Activated T-cell treated with anti-CD3 and anti-CD28 coated beads, Interleukin-2, amount 50 U/mL, for 1 hour (primary cell): Measurements from ENCODE around the gene SYNPR.
"Not testable (repeated sequence)": the region's sequence is repeated elsewhere in the genome, so short reads cannot be mapped to it uniquely, and the experiment has no call there.

Experiments used
- DNase-seq: peaks from one replicate; pipeline ENCODE4 v3.0.0-alpha.2; 2020

The SYNPR gene

DNA sequence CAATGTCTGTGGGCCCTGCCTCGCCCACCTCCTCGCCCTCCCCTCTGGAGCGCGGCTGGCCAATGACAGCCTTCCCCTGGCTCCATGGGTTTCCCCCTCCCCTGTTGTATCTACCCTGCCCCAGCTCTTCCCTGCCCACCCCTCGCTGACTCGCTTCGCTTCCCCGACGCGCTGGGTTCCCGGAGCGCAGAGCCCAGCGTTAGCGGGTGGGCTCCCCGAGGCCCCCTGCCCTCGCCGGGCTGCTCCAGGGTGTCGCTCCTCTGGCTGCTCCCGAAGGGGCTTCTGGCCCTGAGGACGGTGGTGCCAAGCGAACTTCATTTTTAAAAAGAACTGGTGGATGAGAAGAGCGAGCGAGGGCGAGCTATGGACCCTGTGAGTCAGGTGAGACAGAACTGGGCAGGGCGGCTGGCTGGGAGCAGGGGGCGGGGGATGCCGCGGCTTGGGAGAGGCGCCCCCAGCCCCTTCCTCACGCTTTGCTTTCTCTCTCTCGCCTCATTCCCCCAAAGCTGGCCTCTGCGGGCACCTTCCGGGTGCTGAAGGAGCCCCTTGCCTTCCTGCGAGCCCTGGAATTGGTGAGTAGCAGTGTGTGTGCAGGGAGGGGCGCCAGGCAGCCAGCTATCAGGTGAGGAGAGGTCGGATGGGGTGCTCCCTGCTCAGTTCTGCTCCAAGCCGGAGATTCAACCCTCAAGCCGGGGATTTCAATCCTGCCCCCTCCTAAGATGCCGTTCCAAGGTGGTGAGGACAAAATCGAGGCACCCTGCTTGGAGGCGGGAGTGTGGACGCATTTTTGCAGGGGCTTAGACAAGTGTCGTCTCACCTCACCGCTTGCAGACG lies at the start of gene SYNPR:
SYNPR (plus strand) TSS at position 138 of the 834 bp plus-strand sequence.
- no peak for DNase-seq

DNA sequence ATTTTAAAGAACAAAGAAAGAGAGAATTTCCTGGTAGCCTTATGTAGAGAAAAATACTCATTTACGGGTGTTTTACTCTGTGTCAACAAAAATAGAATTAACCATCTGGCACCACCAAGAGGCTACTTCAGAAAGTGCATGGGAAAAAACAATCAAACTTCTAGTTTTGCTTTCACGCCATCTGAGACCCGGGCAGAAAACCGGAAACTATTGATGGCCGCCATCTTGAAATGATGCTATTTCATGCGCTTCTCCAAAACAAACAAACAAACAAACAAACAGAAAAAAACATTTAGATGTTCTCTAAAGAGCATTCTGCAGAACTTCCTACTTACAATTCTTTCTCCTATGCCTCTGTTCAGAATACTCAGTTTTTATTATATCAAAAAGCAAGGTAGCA lies 49.4 kb upstream of the SYNPR start:
- no peak for DNase-seq

DNA sequence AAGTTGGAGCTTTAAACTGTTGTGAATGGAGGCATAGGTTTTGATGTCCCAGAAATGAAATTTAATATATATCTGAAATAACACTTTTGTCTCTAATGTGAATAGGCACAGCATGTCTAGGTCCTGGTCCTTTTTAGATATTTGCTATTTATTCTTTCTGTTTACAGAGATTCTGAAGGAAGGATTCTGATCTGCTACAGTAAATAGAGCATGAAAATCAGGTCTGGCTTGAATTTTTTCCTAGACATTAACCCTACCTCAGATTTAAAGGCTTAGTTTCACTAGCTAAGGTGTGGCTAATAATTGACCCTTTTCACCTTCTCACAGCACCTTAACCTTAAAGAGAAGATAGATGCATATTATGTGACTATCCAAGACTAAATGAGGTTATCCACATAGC lies 48.0 kb upstream of the SYNPR start:
- no peak for DNase-seq

DNA sequence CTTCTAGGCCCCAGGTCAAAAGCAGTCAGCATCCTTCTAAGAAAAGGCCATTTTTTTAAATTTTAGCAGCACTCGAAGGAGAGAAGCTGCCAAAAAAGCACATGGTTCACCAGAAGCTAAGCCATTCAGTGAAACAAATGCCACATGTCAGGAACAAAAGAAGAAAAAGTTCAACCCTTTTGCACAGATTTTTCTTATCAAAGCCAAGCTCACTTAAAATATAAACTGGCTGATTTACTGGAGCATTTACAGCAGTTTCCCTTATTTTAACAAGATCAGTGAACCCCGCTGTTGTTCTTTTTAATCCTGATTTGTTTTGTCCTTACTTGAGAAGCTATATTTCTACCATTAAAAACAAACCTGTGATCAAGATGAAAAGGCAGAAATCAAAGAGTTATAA lies 46.5 kb upstream of the SYNPR start:
- no peak for DNase-seq

DNA sequence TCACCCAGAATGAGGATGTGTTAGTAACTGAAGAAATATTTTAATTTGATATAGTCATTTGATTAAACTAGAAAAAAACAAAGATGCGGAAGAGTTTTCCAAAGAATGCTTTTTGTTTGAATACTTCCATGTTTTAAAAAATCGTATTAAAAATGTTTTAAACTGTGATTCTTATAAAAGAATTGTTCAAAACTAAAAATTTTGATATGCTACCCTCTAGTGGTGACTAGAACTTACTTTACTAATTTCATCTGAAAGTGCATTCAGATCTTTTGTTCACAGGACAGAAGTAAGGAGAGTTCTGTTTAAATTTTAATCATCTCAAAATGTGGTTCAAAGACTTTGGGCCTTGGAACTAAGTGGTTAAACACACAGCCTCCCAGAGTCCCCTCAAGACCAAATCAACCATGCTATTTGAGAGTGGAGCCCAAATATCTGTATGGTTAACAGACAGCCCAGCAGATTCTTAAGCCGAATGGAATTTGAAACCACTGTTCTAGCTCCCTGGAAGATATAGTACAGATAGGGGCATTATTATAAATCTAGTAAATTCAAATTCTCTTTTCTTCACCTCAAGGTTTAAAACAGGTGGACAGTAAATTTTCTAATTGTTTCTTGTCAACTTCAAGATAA lies 45.2 kb upstream of the SYNPR start:
- DNase-seq: no peak

DNA sequence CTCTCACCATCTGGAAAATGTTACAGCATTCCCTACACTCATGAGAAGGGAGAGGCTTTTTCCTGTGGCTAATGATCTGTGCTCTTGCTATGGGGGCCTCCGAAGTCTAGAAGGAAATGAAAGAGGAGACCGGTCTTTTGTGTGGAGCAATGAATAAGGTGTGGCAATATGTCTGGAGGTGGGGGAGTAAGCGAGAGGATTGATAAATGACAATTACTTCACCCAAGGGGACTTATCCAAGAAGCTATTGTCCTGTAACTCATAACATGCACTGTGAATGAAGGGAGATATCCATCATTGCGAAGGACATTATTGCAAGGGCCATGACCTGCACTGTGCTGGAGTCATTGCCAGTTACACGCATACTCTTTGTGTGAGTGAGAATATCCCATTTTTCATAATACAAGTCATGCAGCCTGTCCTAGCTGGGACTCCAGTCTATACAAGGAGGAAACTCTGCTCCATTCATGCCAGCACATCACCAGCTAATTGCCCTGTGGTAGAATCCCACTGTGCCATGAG lies 37.7 kb upstream of the SYNPR start:
- no peak for DNase-seq

DNA sequence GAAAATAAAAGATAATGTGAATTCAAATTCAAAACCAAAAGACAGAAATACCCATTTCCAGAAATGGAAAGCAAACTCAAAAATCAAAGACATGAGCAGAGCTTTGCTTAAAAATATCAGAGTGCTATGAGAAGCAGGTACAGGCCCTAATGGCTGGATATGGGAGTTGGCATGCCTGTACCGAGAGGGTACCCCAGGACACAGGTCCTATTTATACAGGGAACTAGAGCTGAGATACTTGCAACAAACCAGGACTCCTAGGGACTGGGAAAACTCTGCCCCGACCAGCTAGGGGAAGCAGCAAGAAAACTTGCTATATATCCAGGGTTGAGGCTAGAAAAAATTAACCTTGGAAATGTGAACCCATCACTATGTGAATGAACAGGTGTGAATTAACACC lies 36.0 kb upstream of the SYNPR start:
- no peak for DNase-seq

DNA sequence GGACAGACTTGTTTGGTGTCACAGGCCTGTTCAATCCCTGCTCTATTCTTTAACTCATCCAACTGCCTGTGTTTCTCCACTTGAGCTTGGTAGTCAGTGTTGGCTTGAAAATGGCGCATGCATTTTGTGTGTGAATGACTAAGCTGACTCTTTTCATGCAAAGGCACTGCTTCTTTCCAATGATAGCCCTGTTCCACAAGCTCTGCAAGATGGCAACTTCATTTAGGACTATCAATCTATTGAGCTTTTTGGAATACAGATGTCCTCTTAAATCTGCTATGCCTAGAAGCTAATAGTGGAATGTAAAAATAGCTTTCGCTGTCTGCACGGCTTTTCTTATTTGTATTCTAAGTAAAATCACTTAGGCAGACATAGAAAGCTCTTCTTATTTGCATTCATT lies 33.6 kb upstream of the SYNPR start:
- no peak for DNase-seq

DNA sequence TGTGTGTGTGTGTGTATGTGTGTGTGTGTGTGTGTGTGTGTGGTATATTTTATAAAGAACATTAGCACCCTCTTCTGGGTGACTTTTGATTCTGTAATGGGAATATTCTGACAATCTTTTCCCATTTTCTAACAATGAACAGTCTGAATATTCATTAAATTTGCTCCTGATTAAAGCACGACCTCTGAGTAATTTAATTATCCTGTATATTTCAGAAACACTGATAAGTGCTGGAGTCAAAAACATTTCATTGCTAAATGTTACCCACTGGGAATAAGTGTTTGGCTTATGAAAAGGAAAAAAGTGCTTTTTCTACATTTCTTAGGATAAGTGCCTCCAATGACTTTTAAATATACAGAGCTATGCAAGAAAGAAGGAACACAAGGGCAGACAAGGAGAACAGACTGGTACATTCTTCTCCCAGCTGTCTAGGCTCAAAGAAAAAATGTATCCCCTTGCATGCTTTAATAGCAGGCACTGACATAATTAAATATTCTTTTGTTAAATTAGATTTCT lies 32.3 kb upstream of the SYNPR start:
- DNase-seq: no peak

DNA sequence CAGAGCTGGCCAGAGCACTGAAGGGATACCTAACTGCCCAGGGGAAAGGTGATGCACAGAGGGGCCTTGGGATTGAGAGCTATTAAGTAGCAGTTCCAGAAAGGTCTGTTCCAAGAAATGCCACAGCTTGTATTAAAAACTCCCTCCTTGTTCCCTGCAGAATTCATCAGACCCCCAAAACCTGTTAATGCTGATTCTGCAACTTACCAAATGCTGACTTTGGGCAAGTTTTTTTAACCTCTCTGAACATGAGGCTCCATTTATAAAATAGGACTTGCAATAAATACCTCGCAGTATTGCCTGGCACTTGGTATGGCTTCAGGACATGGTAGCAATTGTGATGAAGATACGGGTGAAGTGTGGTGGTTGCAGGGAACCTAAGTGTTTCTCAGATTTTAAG lies 30.1 kb upstream of the SYNPR start:
- no peak for DNase-seq

DNA sequence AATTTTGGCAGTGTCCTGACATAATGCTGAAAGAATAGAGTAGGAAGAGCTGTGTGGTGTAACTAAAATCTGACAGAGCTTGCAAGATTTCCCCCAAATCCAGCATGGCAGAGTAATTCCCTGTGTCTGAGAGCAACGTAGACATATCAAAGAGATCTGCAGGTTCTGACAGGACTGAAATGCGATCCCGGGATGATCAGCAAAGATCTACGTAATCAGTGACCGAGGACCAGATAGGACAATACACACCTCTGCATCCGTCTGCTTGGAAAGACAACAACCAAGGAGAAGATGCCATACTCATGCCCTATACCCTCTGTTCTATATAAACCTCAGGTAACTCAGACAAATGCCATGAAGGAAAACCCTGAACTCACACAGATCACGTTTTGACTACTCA lies 26.6 kb upstream of the SYNPR start:
- DNase-seq: no peak

DNA sequence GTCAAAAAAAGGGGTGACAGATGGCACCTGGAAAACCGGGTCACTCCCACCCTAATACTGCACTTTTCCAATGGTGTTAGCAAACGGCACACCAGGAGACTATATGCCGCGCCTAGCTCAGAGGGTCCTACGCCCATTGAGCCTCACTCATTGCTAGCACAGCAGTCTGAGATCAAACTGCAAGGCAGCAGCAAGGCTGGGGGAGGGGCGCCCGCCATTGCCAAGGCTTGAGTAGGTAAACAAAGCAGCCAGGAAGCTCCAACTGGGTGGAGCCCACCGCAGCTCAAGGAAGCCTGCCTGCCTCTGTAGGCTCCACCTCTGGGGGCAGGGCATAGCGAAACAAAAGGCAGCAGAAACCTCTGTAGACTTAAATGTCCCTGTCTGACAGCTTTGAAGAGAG lies 22.3 kb upstream of the SYNPR start:
- not testable (repeated sequence) for DNase-seq

DNA sequence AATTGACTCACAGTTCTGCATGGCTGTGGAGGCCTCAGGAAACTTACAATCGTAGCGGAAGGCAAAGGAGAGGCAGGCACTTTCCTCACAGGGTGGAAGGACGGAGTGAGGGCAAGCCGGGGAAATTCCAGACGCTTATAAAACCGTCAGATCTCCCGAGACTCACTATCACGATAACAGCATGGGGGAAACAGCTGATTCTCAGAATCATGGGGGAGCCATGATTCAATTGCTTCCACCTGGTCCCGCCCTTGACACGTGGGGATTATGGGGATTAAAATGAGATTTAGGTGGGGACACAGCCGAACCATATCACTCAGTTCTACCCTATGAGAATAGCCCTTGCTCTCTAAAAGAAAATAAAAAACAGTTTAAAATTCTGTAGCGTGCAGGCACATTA lies 13.4 kb upstream of the SYNPR start:
- DNase-seq: no peak

DNA sequence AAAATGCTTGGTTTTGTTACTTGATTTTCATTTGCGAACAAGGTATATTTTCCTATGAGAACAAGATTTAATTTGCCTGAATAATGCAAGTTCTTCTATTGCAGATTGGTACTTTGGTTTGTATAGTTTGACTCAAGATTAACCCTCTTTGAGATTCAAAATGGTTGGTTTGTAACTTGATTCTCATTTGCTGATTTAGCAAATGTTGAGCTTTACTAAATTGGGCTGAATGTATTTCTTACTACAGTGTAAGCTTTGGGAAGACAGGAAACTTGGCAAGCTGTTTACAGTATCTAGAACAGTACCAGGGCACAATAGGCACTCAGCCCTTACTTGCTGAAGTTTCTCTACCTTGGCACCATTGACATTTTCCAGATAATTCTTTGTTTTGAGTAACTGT lies 3.7 kb upstream of the SYNPR start:
- no peak for DNase-seq

DNA sequence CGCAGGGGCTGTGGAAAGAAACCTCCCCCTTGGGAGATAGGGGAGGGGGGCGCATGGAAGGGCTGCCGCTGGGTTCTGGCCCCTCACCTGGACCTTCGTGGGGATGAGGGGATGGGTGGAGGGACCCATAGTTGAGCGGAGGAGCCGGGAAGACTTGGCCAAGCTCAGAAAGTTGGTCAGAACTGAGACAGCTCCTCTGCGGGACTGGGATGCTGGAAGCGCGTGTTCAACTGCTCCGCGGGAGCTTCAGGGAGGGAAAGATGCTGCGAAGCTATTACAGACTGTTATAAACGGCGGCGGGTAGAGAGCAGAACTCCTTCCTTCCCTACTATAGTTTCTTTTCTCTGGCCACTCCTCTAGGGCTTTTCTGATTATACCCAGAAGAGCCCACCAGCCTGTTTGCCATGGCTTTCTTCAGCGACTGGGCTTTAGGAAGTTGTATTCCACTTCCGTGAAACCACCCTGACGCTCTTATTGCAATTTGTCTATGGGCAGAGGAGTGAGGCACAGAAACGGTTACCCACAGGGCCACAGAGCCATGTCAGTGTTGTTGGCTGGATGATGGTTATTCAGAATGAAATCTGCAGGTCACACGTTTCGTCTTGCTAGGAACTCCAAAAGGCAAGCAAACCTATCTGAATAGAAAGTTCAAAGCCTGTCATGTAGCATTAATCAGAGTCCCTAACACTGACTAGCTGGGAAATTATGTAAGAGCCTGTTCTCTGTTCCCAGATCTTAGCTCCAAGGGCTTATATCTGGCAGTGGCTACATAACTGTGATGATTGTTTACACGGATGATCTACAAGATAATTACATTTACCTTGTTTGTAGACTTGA lies 1.1 kb downstream of the SYNPR start:
- DNase-seq: no peak

DNA sequence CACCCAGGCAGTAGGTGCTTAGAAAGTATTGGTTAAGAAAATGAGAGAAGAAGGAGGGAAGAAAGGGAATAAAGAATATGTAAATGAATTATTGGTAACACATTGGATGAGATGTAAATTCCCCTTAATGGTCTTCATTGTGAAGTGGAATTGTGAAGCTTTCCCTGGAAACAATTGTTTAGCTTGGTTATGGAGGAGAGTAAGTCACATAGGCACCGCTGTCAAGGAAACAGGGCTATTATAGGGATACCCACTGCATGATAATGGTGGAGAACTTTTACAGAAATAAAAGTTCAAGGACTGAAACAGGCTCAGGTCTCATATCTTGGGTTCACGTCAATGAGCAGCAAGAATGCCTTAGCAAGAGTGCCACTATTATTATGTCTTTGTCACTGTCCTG lies 9.5 kb downstream of the SYNPR start:
- DNase-seq: no peak

DNA sequence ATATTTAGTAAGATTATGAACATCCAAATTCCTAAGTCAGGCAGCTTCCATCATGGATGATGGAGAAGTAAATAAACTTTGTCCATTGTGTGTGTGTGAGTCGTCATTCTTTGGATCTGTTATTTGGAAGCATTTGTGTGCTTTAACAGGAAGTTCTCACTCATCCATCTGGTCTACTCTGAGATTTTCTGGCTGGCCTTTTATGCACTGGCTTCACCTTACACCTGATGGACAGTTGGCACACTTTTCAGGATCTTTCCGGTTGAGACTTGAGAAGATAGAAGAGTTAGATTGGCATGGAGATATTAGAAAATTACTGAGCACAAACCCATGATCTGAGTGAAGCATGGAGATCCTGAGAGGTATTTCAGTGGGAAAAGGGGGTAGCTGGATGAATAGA lies 12.6 kb downstream of the SYNPR start:
- no peak for DNase-seq

DNA sequence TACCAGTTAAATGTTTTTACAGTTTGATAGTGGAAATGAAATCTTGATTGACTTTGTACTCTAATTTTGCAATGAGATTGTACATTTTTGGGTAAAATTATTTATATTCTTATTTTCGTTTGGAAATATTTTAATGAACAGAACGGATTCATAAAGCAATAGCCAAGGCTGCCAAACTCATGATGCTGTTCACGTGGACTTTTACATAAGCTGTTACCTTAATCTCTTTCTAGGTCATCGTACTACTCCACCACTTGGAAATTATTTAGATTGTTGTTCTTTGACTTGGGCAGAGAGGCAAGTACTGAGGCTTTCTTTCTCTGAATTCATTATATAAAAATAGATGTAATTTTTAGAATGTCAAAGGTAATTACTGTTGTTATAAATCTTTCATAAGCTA lies 16.2 kb downstream of the SYNPR start:
- no peak for DNase-seq

DNA sequence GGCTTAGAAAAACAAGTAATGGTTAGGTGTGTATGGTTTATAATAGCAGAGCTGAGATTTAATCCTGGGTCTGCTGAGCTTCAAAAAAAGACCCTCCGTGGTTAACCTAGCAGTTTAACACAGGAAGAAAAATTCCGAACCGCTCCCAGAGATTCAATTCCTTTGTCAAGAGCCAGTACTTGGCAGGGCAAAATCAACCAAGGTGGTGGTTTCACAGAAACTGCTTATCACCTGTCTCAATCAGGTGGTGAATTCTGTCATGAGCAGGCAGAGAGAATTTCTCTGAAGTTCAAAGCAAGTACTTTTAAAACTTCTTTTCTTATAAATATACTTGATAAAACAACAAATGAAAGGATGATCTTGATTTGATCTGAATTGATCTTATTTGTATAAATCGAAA lies 17.2 kb downstream of the SYNPR start:
- no peak for DNase-seq

DNA sequence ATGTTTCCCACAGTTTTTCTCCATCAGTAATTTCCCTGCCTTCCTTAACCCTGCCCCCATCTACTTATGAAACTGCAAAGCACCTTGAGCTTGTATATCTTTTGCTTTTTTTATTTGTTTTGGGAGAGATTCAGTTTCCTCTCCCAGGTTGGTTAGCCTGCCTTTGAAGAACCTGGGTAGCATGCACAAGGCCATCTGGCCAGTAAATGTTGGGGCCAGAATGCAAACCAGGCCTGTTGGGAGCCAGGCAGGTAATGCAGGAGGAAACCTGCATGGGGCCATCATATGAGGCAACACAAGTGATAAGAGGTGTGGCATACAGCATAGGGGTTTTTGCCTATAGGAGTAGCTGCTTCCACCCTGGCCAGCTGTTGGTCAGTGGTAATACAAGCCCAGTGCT lies 17.7 kb downstream of the SYNPR start:
- no peak for DNase-seq

DNA sequence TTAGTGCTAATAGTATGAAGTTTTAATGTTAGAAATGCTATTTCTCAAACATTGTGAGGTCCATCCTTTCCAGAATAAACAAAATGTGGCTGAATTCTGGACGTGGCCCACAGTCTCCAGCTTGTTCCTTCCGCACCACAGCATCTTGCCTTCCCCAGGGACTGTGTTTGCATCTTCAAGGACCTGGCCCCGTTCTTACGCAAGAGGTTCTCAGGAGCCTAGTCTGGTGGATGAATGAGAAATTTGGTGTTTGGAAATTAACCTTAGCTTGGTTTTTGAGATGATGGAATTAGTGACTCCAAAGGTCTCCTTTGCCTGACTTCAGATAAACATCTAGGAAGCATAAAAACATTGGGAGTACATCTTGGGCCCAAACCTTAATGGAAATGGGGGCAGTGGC lies 18.1 kb downstream of the SYNPR start:
- no peak for DNase-seq

DNA sequence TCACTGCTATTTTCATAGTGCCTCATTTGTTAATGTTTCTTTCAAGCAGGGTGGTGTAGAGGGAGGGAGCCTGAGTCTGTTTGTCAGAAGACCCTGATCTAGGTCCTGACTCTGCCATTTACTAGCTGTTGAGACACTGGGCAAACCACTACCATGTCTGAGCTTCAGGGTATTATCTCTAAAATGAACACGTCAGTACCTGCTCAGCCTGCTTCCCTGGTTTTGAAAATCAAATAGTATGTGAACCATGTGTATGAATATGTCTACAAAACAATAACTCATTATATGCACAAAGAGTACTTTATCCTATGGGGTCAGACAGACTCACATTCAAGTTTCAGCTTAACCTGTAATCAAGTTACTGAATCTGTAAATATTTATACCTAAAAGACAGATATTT lies 25.1 kb downstream of the SYNPR start:
- no peak for DNase-seq

DNA sequence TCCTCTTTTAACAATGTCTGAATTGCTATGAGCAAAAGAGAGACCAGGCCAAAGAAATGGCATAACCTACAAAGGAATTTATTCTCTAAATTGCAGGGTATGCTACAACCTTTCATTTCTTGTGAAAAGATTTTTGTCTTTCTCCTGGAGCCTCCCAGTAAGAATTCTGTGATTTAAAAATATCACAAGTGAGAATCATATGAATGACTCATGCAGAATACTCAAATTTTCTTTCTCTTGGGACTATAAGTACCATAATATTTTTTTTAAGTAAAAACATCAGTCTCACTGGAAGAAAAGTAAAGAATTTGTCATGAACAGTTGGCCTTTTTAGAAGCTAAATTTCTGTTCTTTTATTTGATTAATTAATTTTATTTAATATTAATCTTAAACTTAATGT lies 26.3 kb downstream of the SYNPR start:
- DNase-seq: no peak
